HG03280 (cell line): Measurements from ENCODE around the gene ATP9B.
"Not testable (repeated sequence)": the region's sequence is repeated elsewhere in the genome, so short reads cannot be mapped to it uniquely, and the experiment has no call there.

Experiments used
- ATAC-seq: cut with Tn5 transposase; IDR thresholded peaks from one replicate; pipeline ENCODE4 v1.9.1; 2021; ENCODE audit warnings: mild to moderate bottlenecking, moderate library complexity; ENCODE audit not compliant: unreplicated experiment

ATP9B gene

GRCh38 chr18:79070486-79070885 is 1.3 kb downstream of the ATP9B start:
- no peak for ATAC-seq

DNA sequence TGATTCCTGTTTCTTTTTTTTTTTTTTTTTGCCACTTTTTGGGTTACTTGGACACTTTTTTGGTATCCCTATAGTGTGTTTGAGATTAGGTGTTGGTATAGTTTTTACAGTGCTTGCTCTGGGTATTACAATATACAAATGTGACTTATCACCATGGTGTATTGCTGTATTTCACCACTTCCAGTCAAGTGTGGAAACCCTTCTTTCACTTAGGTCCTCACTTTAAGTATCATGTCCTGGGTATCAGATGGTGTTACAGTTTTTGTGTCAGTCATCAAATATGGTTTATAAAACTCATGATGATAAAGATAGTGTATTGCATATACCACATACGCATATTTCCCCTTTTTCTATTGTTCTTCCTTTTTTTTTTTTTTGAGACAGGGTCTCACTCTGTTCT is 1.8 kb downstream of the ATP9B start:
- no peak for ATAC-seq

DNA sequence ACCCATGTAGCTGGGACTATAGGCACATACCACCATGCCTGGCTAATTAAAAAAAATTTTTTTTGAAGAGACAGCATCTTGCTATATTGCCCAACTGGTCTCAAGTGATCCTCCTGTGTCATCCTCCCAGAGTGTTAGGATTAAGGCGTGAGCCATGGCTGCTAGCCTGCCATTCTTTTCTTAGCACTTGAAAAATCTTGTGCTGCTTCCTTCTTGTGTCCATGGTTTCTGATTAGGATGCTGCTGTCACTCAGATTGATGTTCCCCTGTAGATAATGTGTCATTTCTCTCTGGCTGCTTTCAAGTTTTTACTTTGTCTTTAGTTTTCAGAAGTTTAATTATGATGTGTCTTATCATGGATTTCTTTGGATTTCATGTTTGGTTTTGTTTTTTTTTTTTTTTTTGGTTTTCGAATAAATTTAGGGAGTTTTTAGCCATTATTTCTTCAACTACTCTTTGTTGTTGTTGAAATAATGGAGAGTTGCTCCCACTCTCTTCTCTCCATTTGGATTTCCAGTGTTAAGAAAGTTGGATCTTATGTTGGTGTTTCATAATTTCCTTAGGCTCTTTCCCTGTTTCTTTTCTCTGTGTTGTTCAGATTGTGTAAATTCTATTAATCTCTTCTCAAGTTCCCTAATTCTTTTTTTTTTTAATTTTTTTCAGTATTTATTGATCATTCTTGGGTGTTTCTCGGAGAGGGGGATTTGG is 2.5 kb downstream of the ATP9B start:
- no peak for ATAC-seq

DNA sequence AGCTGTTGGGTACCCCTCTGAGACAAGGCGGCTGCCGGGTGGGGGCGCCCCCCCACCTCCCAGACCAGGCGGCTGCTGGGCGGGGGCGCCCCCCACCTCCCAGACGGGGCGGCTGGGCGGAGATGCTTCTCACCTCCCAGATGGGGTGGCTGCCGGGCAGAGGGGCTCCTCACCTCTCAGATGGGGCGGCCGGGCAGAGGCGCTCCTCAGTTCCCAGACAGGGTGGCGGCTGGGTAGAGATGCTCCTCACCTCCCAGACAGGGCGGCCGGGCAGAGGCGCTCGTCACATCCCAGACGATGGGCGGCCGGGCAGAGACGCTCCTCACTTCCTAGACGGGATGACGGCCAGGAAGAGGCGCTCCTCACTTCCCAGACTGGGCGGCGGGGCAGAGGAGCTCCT is 3.5 kb downstream of the ATP9B start:
- ATAC-seq = not testable (repeated sequence)

- no peak for ATAC-seq
These were observed 8.0 kb downstream of the ATP9B start for GRCh38 chr18:79077181-79077580.

GRCh38 chr18:79078791-79079190 is 9.6 kb downstream of the ATP9B start:
- ATAC-seq = not testable (repeated sequence)

DNA sequence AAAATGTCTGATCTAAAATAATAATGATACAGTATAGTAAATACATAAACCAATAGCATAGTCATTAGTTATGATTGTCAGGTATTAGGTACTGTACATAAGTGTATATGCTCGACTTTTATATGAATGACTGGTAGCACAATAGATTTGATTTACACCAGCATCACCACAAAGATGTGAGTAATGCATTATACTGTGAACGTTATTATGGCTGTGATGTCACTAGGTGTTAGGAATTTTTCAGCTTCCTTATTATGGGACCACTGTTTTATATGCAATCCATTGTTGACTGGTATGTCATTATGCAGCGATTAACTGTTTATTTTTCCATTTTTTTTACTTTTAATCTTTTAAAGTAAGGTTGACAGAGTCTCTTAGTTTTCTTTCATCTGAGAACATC is 23.7 kb downstream of the ATP9B start:
- no peak for ATAC-seq

DNA sequence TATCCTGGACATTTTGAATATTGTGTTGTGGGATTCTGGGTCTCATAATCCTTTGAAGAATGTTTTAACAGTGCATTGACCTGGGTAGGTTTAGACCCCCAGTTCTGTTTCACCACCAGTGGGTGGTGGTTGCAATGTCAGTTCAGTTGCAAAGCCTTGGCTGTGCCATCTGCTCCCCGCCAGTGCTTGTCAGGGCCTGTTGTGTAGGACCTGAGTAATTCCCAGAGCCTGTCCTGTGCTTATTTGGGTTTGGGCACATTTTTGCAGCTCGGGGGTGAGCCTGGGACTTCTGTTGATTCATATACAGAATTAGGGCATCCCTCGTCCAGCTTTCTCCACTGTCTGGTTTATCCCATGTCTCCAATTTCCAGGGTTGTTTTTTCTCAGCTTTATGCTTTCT is 24.8 kb downstream of the ATP9B start:
- no peak for ATAC-seq

DNA sequence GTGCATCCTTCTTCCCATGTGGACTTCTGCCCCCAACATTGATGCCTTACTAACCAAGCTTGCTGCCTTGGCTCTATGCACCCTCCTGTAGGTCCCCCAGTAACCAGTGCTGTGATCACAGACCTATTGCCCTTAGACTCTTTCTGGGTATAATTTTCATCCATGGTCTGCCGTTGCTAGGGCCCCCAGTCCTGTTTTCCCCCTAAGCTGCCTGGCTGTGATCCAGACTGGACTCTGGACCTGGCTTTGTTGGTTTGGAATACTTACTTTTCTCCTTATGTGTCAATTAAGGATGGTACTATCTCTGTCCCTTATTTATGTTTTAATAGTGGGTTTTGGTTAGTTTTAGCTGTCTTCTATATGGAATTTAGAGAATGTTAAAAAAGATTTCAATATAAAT is 26.0 kb downstream of the ATP9B start:
- ATAC-seq = no peak

GRCh38 chr18:79100944-79101343 is 31.8 kb downstream of the ATP9B start:
- no peak for ATAC-seq

GRCh38 chr18:79102886-79103285 is 33.7 kb downstream of the ATP9B start:
- no peak for ATAC-seq

GRCh38 chr18:79104137-79104536 is 34.9 kb downstream of the ATP9B start:
- ATAC-seq = no peak

- ATAC-seq = no peak
These were observed 36.3 kb downstream of the ATP9B start for GRCh38 chr18:79105455-79105854.

GRCh38 chr18:79106084-79106483 is 36.9 kb downstream of the ATP9B start:
- no peak for ATAC-seq

DNA sequence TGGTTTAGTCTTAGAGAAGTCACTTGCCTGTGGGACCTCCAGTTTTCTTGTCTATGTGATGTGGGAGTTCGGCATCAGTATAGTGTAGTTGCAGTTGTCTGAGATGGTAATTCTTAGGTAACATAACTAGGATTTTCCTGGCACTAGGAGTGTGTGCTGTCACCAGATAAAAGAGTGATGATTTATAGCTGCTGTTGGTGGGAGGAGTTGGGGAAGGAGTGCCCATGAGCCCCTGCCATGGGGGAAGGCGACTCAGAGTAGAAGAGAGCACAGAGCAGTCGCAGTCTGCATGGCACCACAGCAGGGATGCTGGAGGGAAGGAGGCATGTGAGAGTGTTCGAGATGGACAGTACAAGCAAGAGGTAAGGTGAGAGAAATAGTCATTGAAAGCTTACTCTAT is 38.7 kb downstream of the ATP9B start:
- no peak for ATAC-seq

GRCh38 chr18:79108549-79109215 is 39.5 kb downstream of the ATP9B start:
- ATAC-seq = no peak

DNA sequence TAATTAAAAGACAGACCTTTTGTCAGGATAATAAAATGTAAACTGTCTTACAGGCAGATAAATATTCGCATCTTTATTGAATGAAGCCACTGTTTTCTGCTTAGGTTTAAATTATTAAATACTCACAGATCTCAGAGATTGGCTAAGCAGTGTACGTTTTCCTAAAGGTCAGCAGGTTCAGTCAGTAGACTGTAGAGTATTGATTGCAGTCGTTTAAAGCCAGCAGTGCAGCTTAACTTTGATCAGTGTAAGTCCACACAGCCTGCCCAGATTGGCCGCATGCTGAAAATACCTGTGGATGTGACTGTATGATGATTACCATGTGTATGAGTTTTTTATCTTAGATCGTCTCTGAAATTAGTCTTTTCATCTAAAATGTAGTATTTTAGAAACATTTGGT is 42.3 kb downstream of the ATP9B start:
- no peak for ATAC-seq

- ATAC-seq = no peak
These were observed 48.2 kb downstream of the ATP9B start for GRCh38 chr18:79117385-79117784.

- ATAC-seq = no peak
These were observed 48.6 kb downstream of the ATP9B start for GRCh38 chr18:79117788-79118187.

DNA sequence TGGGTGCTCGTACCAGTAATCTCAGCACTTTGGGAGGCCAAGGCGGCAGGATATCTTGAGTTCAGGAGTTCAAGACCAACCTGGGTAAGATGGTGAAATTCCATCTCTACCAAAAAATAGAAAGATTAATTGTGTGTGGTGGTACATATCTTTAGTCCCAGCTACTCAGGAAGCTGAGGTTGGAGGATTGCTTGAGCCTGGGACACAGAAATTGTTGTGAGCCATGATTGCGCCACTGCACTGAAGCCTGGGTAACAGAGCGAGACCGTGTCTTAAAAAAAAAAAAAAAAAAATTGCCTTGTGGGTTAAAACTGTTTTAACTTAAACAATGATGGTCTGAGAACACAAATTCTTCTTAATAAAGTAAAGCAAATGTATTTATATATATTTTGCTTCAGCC is 49.6 kb downstream of the ATP9B start:
- no peak for ATAC-seq

DNA sequence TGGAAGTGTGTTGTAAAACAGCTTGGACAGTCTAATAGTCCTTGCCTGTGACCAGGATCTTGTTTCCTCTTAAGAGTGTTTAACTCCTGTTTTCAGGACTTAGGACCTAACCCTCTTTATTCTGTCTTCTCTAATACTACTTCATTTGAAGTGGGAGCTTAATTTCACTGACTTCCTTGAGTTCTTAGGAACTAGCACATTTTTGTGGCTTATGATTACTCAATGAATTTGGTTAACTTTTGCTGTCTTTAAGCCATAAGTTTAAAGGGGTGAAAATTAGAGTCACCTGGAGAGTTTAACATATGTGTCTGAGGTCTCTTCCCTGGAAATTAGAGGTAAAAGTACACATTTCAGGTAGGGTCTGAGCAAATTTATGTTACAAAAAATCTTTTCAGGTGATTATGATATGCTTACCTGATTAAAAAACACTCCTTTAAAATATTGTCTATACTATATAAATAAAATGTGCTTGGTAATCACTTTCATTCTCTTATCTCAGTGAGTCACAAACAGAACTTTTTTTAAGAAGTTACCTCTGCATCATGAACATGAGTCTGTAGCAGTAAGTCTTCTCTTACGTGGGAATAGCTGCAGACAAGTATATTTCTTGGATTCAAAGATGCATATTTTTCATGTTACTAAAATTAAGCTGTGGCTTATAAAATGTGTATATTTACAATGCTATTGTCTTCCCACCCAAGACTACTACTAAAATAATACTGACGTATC is 52.7 kb downstream of the ATP9B start:
- no peak for ATAC-seq

GRCh38 chr18:79123948-79124347 is 54.8 kb downstream of the ATP9B start:
- ATAC-seq = no peak
